Activated CD4-positive, alpha-beta T cell treated with anti-CD3 and anti-CD28 coated beads for 4 hours (primary cell): ENCODE data around the gene MGARP.

ENCODE experiments used
- DNase-seq, 2 donors: peaks; one replicate each; pipeline ENCODE4 v3.0.0-alpha.2; 2020

Gene MGARP

DNA sequence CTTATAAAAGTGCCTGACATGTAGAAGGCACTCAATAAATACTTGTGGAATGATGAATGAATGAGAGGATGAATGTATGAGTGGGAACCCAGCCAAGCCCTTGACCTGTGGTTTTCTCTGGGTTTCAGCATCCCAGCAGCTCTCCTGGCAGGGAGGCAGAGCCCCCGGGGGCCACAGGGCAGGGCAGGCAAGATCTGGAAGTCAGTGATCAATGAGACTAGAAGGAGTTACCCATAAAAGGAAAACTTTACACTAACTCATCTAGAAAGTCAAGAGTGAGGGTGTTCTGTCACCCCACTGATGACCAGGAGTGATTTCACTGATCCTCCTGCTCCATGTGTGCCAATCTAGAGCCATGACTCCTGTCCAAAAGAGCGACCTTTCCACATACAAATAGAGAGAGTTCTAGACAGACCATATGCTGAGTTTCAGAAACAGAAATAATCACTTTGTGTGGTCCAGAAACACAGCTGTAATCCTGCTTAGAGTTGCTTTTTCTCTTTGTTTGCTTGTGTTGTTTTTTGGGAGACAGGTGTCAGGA is 37.4 kb downstream of the MGARP start:
- DNase-seq = no peak

DNA sequence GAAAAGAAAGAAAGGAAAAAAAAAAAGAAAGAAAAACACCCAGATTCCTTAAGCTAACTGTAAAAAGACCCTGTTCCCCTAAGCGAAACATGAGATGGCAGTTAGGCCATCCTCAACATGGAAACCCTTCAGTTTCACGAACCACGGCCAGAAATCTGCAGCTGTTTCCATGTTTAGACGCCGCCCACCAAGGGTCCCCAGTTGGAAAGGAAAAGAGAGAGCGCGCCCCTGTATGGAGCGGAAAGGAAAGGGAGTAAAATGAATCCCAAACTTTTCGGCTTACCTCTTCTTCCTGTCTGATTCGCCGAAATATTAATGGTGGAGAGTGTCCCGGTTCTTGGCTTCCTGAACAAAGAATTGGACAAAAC is 38.3 kb downstream of the MGARP start:
- no peak for DNase-seq

DNA sequence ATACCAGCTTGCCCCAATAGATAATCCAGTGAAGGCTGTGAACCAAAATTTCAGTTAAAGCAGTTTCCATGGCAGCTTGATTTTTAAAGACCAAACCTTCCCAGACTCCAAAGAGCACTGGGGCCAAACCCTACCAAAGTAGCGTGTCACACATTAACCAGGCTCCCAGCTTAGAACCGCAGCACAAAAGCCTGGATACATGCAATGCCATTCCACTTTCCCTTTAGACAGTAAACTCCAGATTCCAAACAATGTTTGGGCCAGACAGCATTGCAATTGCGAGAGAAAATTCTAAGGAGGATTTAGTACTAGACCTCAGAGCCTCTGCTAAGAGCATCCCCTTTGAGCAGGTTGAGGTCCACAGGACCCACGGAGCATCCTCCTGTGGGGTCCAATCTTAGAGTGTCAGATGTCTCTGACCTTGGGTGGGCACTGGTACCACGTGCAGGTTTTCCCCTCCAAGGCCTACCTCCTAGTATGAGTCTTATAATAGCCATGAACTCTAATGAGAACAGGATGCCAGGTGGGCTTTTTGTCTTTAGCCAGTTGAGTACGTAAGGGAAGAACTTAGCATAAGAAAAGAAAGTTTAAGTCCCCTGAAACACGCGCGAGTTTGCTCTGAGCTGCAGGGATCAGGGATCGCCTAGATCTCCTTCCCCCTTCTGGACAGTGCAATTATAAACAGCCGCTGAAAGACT is 38.8 kb downstream of the MGARP start:
- DNase-seq = no peak

DNA sequence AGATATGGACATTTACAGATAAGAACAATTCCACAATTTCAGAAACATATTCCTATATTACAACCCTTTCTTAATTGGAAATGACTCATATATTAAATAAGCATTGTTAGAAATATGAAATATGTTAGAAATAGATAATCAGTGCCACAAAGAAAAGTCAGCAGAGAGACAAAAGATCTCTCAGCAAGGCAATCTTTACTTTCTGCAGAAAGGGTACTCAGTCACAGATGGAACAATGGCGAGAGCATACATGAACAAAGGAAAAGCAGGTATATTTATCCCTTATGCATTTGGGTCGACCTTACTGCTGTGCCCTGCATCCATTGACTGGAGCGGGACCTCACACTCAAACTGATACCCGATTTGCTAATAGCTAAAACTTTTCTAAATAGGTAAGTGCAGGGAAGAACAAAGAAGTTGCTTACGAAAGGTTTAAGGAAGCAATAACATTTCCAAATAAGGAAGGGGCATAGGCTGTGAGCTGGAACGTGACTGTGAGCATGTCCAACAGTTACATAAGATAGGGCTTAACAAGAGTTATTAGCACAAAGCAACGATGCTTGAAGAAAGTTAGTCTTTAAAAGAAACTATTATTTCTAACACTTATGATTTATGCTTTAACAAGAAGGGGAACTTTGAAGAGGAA is 40.8 kb downstream of the MGARP start:
- no peak for DNase-seq

DNA sequence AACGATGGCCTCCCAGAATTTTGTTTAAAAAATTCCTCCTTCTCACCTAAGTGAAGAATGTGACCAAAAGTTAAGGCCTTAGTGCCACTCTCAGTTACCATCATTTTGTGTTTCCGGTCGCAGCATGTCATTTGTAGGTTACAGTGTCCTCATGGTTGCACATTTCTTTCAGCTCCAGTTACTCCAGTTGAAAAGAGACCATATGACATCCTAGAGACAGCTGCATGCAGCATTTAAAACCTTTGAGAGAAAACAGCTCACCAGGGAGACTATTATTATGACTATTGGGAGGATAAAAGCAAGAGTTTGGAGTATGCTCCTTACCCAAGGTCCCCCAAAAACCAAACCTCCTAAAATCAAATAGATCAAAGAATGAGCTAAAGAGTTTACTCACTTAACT is 45.8 kb downstream of the MGARP start:
- no peak for DNase-seq

DNA sequence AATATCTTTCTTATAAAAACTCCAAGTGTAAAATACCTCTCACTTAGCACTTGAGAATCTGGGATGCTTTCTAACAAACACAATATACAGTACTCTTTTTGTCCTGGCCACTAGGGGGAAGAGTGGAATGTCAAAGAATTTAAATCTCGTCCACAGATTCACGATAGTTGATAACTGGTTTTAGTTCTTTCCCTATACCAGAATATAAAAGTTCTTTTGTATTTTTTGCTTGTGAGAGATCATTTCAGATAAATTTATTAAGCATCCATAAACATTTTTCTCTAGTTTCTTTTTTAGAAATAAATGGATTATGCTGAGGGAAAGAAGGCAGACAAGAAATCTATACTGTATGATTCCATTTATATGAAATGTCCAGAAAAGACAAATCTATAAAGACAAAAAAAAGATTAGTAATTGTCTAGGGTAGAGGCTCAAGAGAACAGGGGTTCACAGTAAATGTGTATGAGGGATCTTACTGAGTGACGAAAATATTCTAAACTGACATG is 50.4 kb downstream of the MGARP start:
- DNase-seq = peak; percentile 13 to 16

DNA sequence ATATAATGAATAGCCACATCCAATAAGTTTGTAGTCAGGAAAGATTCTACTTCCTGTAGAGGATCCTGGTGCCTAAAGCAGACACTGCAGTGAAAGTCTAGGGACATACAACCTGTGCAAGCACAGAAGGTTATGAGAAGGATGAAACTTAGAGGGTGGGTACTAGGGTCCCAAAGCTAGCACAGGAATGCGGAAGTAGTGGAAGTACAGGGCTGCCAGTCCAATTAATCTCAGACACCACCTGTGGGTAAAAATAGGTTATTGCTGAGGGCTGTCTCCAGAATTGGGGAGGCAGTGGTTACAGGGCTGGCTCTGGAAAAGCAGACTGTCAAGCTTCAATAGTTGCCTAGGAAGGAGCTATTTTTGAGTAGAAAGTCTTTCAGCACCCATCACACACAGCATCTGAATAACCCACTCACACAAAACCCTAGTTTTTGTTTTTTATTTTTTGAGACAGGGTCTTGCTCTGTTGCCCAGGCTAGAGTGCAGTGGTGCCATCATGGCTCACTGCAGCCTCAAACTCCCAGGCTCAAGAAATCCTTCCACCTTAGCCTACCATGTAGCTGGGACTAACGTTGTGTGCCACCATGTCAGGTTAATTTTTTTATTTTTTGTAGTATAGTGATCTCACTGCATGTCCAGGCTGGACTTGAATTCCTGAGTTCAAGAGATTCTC is 52.2 kb downstream of the MGARP start:
- no peak for DNase-seq

DNA sequence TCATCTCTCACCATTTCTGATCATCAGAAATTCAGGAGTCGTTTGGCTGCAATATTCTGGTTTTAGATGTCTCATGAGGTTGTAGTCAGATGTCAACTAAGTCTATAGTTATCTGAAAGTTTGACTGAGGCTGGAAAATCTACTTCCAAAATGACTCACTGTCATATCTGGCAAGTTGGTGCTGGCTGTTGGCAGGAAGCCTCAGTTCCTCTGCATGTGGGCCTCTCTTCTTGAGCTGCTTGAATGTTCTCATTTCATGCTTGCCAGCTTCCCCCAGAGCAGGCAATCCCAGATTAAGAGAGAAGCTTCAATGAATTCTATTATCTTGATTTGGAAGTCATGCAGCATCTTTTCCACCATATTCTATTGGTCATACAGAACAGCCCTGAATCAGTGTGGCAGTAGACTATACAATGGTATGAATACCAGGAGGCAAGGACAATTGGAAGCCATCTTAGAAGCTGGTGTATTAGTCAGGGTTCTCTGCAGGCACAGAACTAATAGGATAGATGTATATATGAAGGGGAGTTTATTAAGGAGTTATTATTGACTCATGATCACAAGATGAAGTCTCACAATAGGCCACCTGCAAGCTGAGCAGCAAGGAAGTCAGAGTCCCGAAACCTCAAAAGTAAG is 56.2 kb downstream of the MGARP start:
- no peak for DNase-seq

DNA sequence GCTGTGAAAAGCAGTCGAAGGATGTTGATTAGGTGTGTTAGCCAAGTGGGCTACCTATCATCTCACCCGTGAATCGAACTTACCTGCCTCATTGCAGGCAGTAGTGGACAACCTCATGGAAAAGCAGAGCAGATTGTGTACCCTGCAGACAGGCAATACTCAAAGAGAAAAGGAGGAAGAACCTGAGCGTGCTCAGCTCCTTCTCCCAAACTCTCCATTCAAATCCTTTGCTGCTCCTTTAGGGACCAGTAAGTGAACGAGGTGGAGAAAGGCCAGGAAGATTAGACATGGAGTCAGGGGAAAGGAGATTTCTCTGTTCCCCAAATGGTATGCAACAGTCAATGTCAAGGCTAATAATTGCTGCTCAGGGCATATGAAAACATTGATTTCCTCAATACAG is 57.8 kb downstream of the MGARP start:
- no peak for DNase-seq

DNA sequence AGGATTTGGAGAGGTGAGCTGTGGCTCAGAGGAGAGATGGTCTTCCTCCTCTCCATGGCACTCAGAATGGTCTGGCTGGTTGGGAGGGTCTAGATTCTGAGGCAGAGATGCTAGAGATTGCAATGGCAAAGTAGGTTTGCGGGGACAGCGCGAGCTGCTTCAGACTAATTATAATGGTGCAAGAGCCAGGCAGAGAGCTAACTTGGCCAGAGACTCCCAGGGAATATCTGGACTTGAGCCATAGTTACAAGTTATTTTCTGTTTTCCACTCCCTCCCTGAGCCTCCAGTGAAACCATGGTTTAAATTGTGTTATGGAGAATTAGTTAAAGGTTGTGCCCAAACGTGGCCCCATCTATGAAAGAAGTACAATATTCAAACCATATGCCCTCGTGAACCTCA is 58.3 kb downstream of the MGARP start:
- no peak for DNase-seq

DNA sequence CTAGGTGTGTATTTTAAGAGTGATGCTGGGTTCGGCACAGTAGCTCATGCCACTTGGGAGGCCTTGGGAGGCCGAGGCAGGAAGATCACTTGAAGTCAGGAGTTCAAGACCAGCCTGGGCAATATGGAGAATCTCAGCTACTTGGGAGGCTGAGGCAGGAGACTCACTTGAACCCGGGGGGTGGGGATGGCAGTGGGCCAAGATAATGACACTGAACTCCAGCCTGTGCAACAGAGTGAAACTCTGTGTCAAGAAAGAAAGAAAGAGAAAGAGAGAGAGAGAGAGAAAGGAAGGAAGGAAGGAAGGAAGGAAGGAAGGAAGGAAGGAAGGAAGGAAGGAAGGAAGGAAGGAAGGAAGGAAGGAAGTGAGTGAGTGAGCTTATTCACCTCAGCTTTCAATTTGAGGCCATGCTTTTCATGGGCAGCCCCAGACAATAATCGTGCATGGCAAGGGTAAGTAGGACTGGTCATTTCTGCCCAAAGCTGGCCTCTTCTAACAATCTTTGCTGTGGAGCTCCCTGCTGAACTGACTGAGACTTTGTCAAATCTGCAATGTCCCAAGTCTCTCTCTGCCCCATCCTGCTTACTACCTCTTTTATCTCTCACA is 60.5 kb downstream of the MGARP start:
- no peak for DNase-seq
